ENCODE data around the gene GRIN2C. TPM values are rescaled to one million over a fixed set of nuclear protein-coding genes. Genes with fewer than 3 reads are reported as not detected.

The GRIN2C gene
- total RNA-seq, 1 experiment from 2014 or later = 5.2 TPM

DNA sequence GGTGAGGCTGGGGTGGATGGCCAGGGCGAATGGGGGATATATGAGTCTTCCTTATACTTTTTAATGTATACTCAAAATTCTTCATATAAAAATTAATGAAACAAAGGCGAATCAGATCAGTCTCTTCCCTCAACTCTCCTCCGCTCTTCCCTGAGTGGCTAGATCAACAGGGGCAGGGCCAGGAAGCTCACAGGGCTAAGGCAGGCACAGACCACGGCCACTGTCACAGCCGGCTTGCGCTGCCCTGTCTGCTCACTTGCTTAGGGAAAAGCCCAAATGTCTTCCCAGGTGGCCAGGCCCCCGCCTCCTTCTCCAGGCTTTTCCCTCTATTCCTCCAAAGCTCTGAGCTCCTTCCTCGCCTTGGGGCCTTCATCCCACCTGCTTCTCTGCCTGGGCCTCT is 6.0 kb downstream of the GRIN2C start:
- H3K9me3 ChIP-seq = no peaks in the 10 kb centered on the region
- H3K27me3 ChIP-seq (replicated peaks; ENCODE audit: control insufficient read depth, insufficient read depth, low read length) = peaks cover 3% of the 10 kb centered on the region
- no peaks in the 10 kb centered on the region for H3K36me3 ChIP-seq (ENCODE audit: control insufficient read depth, insufficient read depth, low read length)
- Mint-ChIP-seq H3K4me3 (ENCODE audit: unreplicated experiment) (peak overlapping the region; percentile 33), H3K27ac (ENCODE audit: unreplicated experiment) (no peak overlapping the region), H3K27me3 (ENCODE audit: insufficient read depth, unreplicated experiment) (peaks cover 20% of the 10 kb centered on the region), H3K9me3 (ENCODE audit: unreplicated experiment) (no peaks in the 10 kb centered on the region), H3K4me1 (ENCODE audit: low read depth, unreplicated experiment) (peaks cover 7% of the 10 kb centered on the region), H3K36me3 (ENCODE audit: insufficient read depth, unreplicated experiment) (peaks cover 5% of the 10 kb centered on the region)
- no TSS peak for BruUV-seq (replicated peaks)
- H3K4me3 ChIP-seq (ENCODE audit: low read depth, low read length) = no peak overlapping the region
- peaks cover 8% of the 10 kb centered on the region for H3K4me1 ChIP-seq
- POLR2A ChIA-PET = interaction anchor here (1.2 kb wide), 1 partner anchor 134 kb away, joined by 3 read pairs; the partner anchor contains the start of gene CDR2L
- DNase-seq = no peak
- CTCF ChIA-PET = interaction anchor here (1.2 to 4.1 kb wide), 3 partner anchors 8 to 19 kb away, joined by 4 to 43 read pairs (median 28); partner anchors contain the start of gene FDXR
- intact Hi-C loops (cut with micrococcal nuclease; ENCODE audit: unreplicated experiment) = loop anchor here (10.0 kb wide), 1 partner anchor 199 kb away; no protein-coding TSS in a partner anchor
- TF ChIP-seq CTCF (IDR thresholded peaks at IDR 0.05; ENCODE audit: insufficient read depth in 1 of 2, low read depth in 1 of 2, low read length in 1 of 2, severe bottlenecking in 1 of 2, unreplicated experiment in 1 of 2) = no peak

DNA sequence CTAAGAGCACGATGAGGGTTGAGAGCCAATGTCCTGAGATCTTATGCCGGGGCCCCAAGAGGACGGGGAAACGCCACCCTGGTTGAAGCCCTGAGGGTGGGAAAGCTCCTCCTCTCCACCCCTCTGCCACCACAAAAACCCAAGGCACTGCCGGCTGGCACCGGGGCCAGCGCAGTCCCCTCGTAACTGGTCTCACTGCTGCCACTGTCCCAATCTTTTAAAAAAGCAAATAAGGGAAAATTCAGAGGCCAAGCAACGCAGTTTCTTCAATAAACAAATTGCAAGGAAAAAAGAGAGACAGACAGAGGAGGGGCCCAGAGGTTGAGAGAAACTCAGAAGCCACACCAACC is 6.7 kb downstream of the GRIN2C start:
- ChIA-PET CTCF (interaction anchor here (0.9 to 4.1 kb wide), 11 partner anchors 9 to 195 kb away, joined by 3 to 43 read pairs (median 7); partner anchors contain the start of genes FDXR and RAB37), POLR2A (interaction anchor here (0.6 to 2.2 kb wide), 7 partner anchors 9 to 193 kb away, joined by 3 to 58 read pairs (median 3); partner anchors contain the start of genes CDR2L and FDXR)
- Mint-ChIP-seq H3K27me3 (ENCODE audit: insufficient read depth, unreplicated experiment) (peaks cover 19% of the 10 kb centered on the region), H3K36me3 (ENCODE audit: insufficient read depth, unreplicated experiment) (peaks cover 5% of the 10 kb centered on the region), H3K9me3 (ENCODE audit: unreplicated experiment) (no peaks in the 10 kb centered on the region), H3K4me3 (ENCODE audit: unreplicated experiment) (peak overlapping the region; percentile 82), H3K27ac (ENCODE audit: unreplicated experiment) (peak overlapping the region; percentile 63), H3K4me1 (ENCODE audit: low read depth, unreplicated experiment) (peaks cover 7% of the 10 kb centered on the region)
- intact Hi-C loops (cut with micrococcal nuclease; ENCODE audit: unreplicated experiment) = loop anchor here (10.0 kb wide), 1 partner anchor 198 kb away; no protein-coding TSS in a partner anchor
- no peak for DNase-seq
- no peak for TF ChIP-seq CTCF (IDR thresholded peaks at IDR 0.05; ENCODE audit: insufficient read depth in 1 of 2, low read depth in 1 of 2, low read length in 1 of 2, severe bottlenecking in 1 of 2, unreplicated experiment in 1 of 2)
- Histone ChIP-seq H3K27me3 (replicated peaks; ENCODE audit: control insufficient read depth, insufficient read depth, low read length) (0 out of 2 replicates have a peak, but pooled peaks cover 2% of the 10 kb centered on the region), H3K36me3 (ENCODE audit: control insufficient read depth, insufficient read depth, low read length) (no peaks in the 10 kb centered on the region), H3K4me1 (peaks cover 8% of the 10 kb centered on the region), H3K9me3 (no peaks in the 10 kb centered on the region), H3K4me3 (ENCODE audit: low read depth, low read length) (peak overlapping the region; percentile 62)
- TSS peak; percentile 35 for BruUV-seq (replicated peaks)

GRCh38 chr17:74852237-74853047 is 7.2 kb downstream of the GRIN2C start:
- POLR2A ChIA-PET = interaction anchor here (0.6 to 2.2 kb wide), 11 partner anchors 9 to 1550 kb away, joined by 3 to 58 read pairs (median 3); partner anchors contain the start of genes CDR2L and FDXR
- DNase-seq = peak; percentile 93 to 94
- H3K4me1 ChIP-seq = peaks cover 8% of the 10 kb centered on the region
- 0 out of 2 replicates have a peak, but pooled peaks cover 2% of the 10 kb centered on the region for H3K27me3 ChIP-seq (replicated peaks; ENCODE audit: control insufficient read depth, insufficient read depth, low read length)
- peak overlapping the region; percentile 82 for H3K4me3 Mint-ChIP-seq (ENCODE audit: unreplicated experiment)
- H3K4me1 Mint-ChIP-seq (ENCODE audit: low read depth, unreplicated experiment) = peaks cover 7% of the 10 kb centered on the region
- BruUV-seq (replicated peaks) = no TSS peak
- no peaks in the 10 kb centered on the region for H3K9me3 Mint-ChIP-seq (ENCODE audit: unreplicated experiment)
- peaks cover 5% of the 10 kb centered on the region for H3K36me3 Mint-ChIP-seq (ENCODE audit: insufficient read depth, unreplicated experiment)
- H3K4me3 ChIP-seq (ENCODE audit: low read depth, low read length) = peak overlapping the region; percentile 62
- intact Hi-C loops (cut with micrococcal nuclease; ENCODE audit: unreplicated experiment) = loop anchor here (1.0 to 10.0 kb wide), 2 partner anchors 21 to 198 kb away; no protein-coding TSS in a partner anchor
- H3K9me3 ChIP-seq = no peaks in the 10 kb centered on the region
- peak overlapping the region; percentile 63 for H3K27ac Mint-ChIP-seq (ENCODE audit: unreplicated experiment)
- H3K36me3 ChIP-seq (ENCODE audit: control insufficient read depth, insufficient read depth, low read length) = no peaks in the 10 kb centered on the region
- CTCF ChIA-PET = interaction anchor here (0.6 to 4.1 kb wide), 13 partner anchors 9 to 653 kb away, joined by 3 to 43 read pairs (median 6); partner anchors contain the start of genes FDXR and RAB37
- H3K27me3 Mint-ChIP-seq (ENCODE audit: insufficient read depth, unreplicated experiment) = peaks cover 16% of the 10 kb centered on the region
- TF ChIP-seq CTCF (IDR thresholded peaks at IDR 0.05; ENCODE audit: insufficient read depth in 1 of 2, low read depth in 1 of 2, low read length in 1 of 2, severe bottlenecking in 1 of 2, unreplicated experiment in 1 of 2) = no peak

Measured in Caco-2 (cell line).